Heart left ventricle (tissue), 16 donors: ENCODE data around the gene TNFAIP8L3. TPM values are rescaled to one million over a fixed set of nuclear protein-coding genes. Genes with fewer than 3 reads are reported as not detected.

Experiments
- ATAC-seq, 4 donors: fragments of 200-7000 bp; cut with Tn5 transposase; one replicate each; pipeline ENCODE4 v1.9.1; 2020 to 2022; ENCODE audit warnings: moderate library complexity in 4 of 4, mild to moderate bottlenecking in 3 of 4, moderate number of reproducible peaks in 1 of 4
- DNase-seq, 5 donors: peaks; one replicate each; pipeline ENCODE4 v3.0.0-alpha.2; 2020
- H3K27ac ChIP-seq, 12 donors: fragments of 200-600 bp; sonication (generic) in 4 of 12; one replicate each; pipeline versions ENCODE4 v1.5.0 to v1.8.0; 2016 to 2022; ENCODE audit warnings: mild to moderate bottlenecking in 2 of 12
- H3K27me3 ChIP-seq, 9 donors: fragments of 200-600 bp; sonication (generic) in 2 of 9; one replicate each; pipeline versions ENCODE4 v1.5.1 to v1.8.0; 2016 to 2022; ENCODE audit warnings: mild to moderate bottlenecking in 3 of 9
- H3K36me3 ChIP-seq, 9 donors: fragments of 200-600 bp; sonication (generic) in 2 of 9; one replicate each; pipeline versions ENCODE4 v1.5.0 to v1.8.0; 2018 to 2022; ENCODE audit warnings: mild to moderate bottlenecking in 2 of 9
- H3K4me1 ChIP-seq, 12 donors: fragments of 200-600 bp; sonication (generic) in 4 of 12; one replicate each; pipeline versions ENCODE4 v1.5.0 to v1.8.0; 2016 to 2022; ENCODE audit warnings: mild to moderate bottlenecking in 3 of 12
- H3K4me3 ChIP-seq, 12 donors: fragments of 200-600 bp; sonication (generic) in 4 of 12; one replicate each; pipeline versions ENCODE4 v1.5.0 to v1.8.0; 2017 to 2022; ENCODE audit warnings: mild to moderate bottlenecking in 9 of 12, moderate library complexity in 4 of 12
- H3K9me3 ChIP-seq, 12 donors: fragments of 200-600 bp; sonication (generic) in 4 of 12; one replicate each; pipeline versions ENCODE4 v1.5.0 to v1.8.0; 2016 to 2022; ENCODE audit warnings: mild to moderate bottlenecking in 1 of 12
- CTCF ChIP-seq, 12 donors: fragments of 200-600 bp; sonication (generic) in 4 of 12; IDR thresholded peaks; one replicate each; pipeline versions ENCODE4 v1.5.0 to v1.8.0; 2018 to 2022; ENCODE audit warnings: antibody characterized with exemption in 12 of 12, mild to moderate bottlenecking in 5 of 12
- POLR2A ChIP-seq, 2 donors: fragments of 450-650 bp; IDR thresholded peaks; one replicate each; pipeline ENCODE4 v1.6.1; 2017; ENCODE audit warnings: antibody characterized with exemption in 2 of 2, mild to moderate bottlenecking in 2 of 2, moderate library complexity in 2 of 2
- WGBS, 4 donors: extraction: QIAGEN DNeasy Blood & Tissue Kit in 2 of 4; methylation state at CpG; one replicate each; pipeline versions ENCODE4 v1.1.5 to v1.1.7; 2013 to 2018; 5-methylcytosine and 5-hydroxymethylcytosine counted together
- intact Hi-C, 10 donors: fragments of 100-400 bp; cut with DNase I; formaldehyde crosslinking; loops; one replicate each; pipeline versions ENCODE4 v1.11.1 to v1.14.2; 2022
- polyA plus RNA-seq, 2 donors: library from polyadenylated mRNA; stranded (reverse); fragments of 200-250 nt; gene quantifications; one replicate each; pipeline ENCODE4 v1.2.3, GENCODE V29; 2013
- total RNA-seq, 9 donors: library from RNA; depleted of rRNA in 2 of 9; stranded (reverse); fragments of >200 nt in 2 of 9; fragmentation: NEBNext Ultra II Directional in 3 of 9; extraction: Animal tissue kit (Norgen Biotek cat#: 25700) in 3 of 9; gene quantifications; one replicate each; pipeline versions ENCODE4 v1.1.0 to v1.2.4, GENCODE V29; 2016 to 2023
- donor health status: ischemic (EF 13 %, LVEDD 7.1; RV severe dilation, severe dysfunction).
- donor health status: healthy with polysubstance abuse.
- donor health status: DM: no; HTN: yes; CAD: no.
- donor health status: DM: no; HTN: no; CAD: no.
- donor health status: ischemic (EF 25% LVEDD 6.9; RV normal size, moderate dysfunction).
- donor health status: ischemic (EF 25% LVEDD 5.7; RV mildly dilated, moderate dysfunction).
- donor health status: healthy.
- donor health status: DM: yes; HTN: yes; CAD: no.
- donor health status: ischemic (EF 35%, LVEDD 5.7; RV mildly dilated, moderate dysfunction).
- donor health status: nonischemic (EF 11% LVEDD 7.7; RV severe dilation, severe dysfunction).
- donor health status: DM: yes; HTN: yes; CAD: no.
- donor health status: PGD.
- donor health status: ischemic (EF 29% LVEDD 5.4; RV normal size, mild dysfunction).
- donor health status: nonischemic (EF 23%, LVEDD 6.1; RV moderate dilation, normal function).

Gene TNFAIP8L3
- total and polyA plus RNA-seq, 11 donors, result 1.3 to 28.0 (median 3.1) TPM

- TF ChIP-seq CTCF (IDR thresholded peaks at IDR 0.05), result no peak
- TF ChIP-seq POLR2A (IDR thresholded peaks at IDR 0.05), result no peak
- peaks cover 0 to 37% (median 18%) of the 10 kb centered on the region in 12 donors for H3K4me1 ChIP-seq
- peak in 3 of 4 donors; percentile 22 to 55 (median 35) for ATAC-seq
These were observed 684 bp downstream of the TNFAIP8L3 start for GRCh38 chr15:51093839-51094605.

DNA sequence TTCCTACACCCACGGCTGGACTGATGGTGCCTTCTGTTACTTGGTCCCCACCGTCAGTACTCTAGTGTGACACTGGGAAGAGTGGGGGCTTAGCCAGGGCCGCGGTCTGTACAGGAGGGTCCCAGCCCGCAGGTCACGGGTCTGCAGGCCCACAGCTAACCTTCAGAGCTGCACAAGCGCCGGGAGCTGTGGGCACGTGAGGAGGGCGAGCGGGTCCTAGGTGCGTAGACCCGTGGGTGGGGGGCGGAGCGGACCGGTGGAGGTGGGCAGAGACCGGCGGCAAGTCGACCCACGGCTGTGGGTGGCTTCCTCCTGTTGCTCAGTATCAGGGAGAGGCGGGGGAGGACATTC is 1.2 kb downstream of the TNFAIP8L3 start:
- Histone ChIP-seq H3K4me1 (peaks cover 0 to 37% (median 18%) of the 10 kb centered on the region in 12 donors), H3K27me3 (peaks cover 0 to 43% (median 0%) of the 10 kb centered on the region in 9 donors), H3K9me3 (no peaks in the 10 kb centered on the region), H3K27ac (peak overlapping the region in 4 of 12 donors; percentile 5 to 62 (median 32)), H3K36me3 (no peaks in the 10 kb centered on the region), H3K4me3 (peak overlapping the region in 11 of 12 donors; percentile 41 to 75 (median 62))
- intact Hi-C loops, result no loop called here
- ATAC-seq (peak in 1 of 4 donors; percentile 15), DNase-seq (no peak)
- WGBS, 4 donors, result 25 to 45% (median 28%) methylated on average over 9 to 21 of the region's 21 CpGs
- TF ChIP-seq POLR2A (IDR thresholded peaks at IDR 0.05) (no peak), CTCF (IDR thresholded peaks at IDR 0.05) (no peak)

More at GRCh38 chr15:51093839-51094605, 684 bp downstream of the TNFAIP8L3 start:
- DNase-seq, result peak in 2 of 5 donors; percentile 31 to 62
- Histone ChIP-seq H3K4me3 (peak overlapping the region; percentile 16 to 75 (median 61)), H3K27ac (peak overlapping the region in 7 of 12 donors; percentile 15 to 62 (median 49)), H3K9me3 (no peaks in the 10 kb centered on the region), H3K36me3 (no peaks in the 10 kb centered on the region), H3K27me3 (peaks cover 0 to 49% (median 0%) of the 10 kb centered on the region in 9 donors)
- WGBS, 4 donors, result 0 to 1% (median 1%) methylated on average over 23 to 65 of the region's 65 CpGs
- intact Hi-C loops, result no loop called here

DNA sequence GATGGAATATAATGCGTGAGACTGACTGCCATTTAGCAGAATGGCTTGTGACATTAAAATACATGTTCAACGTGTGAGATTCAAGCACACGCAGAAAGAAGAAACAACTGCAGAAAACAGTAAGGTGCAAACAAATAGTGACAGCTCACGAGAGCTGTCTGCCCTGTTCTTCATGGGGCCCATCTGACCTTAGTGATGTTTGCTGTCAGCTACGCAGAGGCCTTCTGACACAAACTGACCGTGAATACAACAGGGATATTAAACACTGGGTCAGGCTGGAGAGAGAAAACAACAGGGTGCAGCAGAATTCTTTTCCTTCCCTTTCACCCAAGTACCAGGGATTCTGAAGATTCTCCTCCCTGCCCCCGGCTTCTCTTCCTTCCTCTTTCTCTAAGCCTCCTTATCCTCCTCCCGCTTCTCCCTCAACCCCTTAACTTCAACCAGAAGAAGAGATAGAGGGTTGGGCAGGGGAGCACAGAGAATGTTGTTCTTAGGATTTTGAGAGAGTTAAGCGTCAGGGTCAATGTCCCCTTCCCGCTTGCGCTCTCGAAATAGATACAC is 2.1 kb downstream of the TNFAIP8L3 start:
- Histone ChIP-seq H3K4me3 (peak overlapping the region in 2 of 12 donors; percentile 65 to 75), H3K27ac (peak overlapping the region in 1 of 12 donors; percentile 62), H3K27me3 (peaks cover 0 to 43% (median 0%) of the 10 kb centered on the region in 9 donors), H3K4me1 (peaks cover 0 to 31% (median 13%) of the 10 kb centered on the region in 12 donors), H3K36me3 (no peaks in the 10 kb centered on the region), H3K9me3 (no peaks in the 10 kb centered on the region)
- TF ChIP-seq POLR2A (IDR thresholded peaks at IDR 0.05) (no peak), CTCF (IDR thresholded peaks at IDR 0.05) (no peak)
- ATAC-seq (no peak), DNase-seq (no peak)
- 68 to 77% (median 73%) methylated on average over 12 of the region's 12 CpGs for WGBS, 4 donors
- intact Hi-C loops, result no loop called here

GRCh38 chr15:51090753-51091152 is 4.0 kb downstream of the TNFAIP8L3 start:
- peaks cover 0 to 23% (median 12%) of the 10 kb centered on the region in 12 donors for H3K4me1 ChIP-seq
- H3K27me3 ChIP-seq, result peaks cover 0 to 39% (median 0%) of the 10 kb centered on the region in 9 donors
- no peak overlapping the region for H3K4me3 ChIP-seq
- TF ChIP-seq POLR2A (IDR thresholded peaks at IDR 0.05) (no peak), CTCF (IDR thresholded peaks at IDR 0.05) (no peak)
- no peak for DNase-seq
- ATAC-seq, result no peak
- no peak overlapping the region for H3K27ac ChIP-seq
- 59 to 79% (median 65%) methylated on average over 3 of the region's 3 CpGs for WGBS, 4 donors
- H3K9me3 ChIP-seq, result no peaks in the 10 kb centered on the region
- H3K36me3 ChIP-seq, result no peaks in the 10 kb centered on the region
- intact Hi-C loops, result no loop called here
